ENCODE measurements around the gene TMEM97.

DNA sequence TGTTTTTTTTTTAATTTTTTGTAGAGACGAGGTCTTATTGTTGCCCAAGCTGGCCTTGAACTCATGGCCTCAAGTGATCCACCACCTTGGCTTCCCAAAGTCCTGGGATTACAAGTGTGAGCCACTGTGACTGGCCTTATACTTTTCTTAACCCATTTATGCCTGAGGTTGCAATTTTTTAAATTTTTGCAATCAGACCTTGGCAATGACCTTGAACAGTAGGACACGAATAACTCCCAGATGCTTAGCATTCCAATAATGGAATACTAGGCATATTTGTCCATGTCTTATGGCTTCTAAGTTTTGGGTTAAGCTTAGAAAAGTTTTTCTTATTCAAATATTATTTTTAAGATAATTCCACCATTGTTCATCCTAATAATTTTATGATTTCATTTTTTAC lies 28.3 kb upstream of the TMEM97 start:
- no peak for TF ChIP-seq POLR2AphosphoS5 (IDR thresholded peaks at IDR 0.05; ENCODE audit: low read depth)
- TF ChIP-seq, protein P1, sequence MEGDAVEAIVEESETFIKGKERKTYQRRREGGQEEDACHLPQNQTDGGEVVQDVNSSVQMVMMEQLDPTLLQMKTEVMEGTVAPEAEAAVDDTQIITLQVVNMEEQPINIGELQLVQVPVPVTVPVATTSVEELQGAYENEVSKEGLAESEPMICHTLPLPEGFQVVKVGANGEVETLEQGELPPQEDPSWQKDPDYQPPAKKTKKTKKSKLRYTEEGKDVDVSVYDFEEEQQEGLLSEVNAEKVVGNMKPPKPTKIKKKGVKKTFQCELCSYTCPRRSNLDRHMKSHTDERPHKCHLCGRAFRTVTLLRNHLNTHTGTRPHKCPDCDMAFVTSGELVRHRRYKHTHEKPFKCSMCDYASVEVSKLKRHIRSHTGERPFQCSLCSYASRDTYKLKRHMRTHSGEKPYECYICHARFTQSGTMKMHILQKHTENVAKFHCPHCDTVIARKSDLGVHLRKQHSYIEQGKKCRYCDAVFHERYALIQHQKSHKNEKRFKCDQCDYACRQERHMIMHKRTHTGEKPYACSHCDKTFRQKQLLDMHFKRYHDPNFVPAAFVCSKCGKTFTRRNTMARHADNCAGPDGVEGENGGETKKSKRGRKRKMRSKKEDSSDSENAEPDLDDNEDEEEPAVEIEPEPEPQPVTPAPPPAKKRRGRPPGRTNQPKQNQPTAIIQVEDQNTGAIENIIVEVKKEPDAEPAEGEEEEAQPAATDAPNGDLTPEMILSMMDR (IDR thresholded peaks at IDR 0.05; ENCODE audit: insufficient read depth, low read length): no peak

All from HL-60 (cell line).